Activated T-cell treated with anti-CD3 and anti-CD28 coated beads, Interleukin-2, amount 50 U/mL, for 24 hours (primary cell): ENCODE data around the gene ARIH2.
A peak's percentile ranks its signal among the peaks of the same experiment; 100 is the strongest.
"Not testable (repeated sequence)": the region's sequence is repeated elsewhere in the genome, so short reads cannot be mapped to it uniquely, and the experiment has no call there.

Experiments
- DNase-seq: peaks from one replicate; pipeline ENCODE4 v3.0.0-alpha.2; 2020
- H3K27ac Mint-ChIP-seq: 2 replicates; pipeline ENCODE4 v1.8.0; 2020; ENCODE audit warnings: mild to moderate bottlenecking, mixed read lengths
- H3K27me3 Mint-ChIP-seq: 2 replicates; pipeline ENCODE4 v1.8.0; 2020; ENCODE audit warnings: mixed read lengths
- H3K36me3 Mint-ChIP-seq: 2 replicates; pipeline ENCODE4 v1.8.0; 2020; ENCODE audit warnings: low read depth, mixed read lengths
- H3K4me1 Mint-ChIP-seq: 2 replicates; pipeline ENCODE4 v1.8.0; 2020; ENCODE audit warnings: low read depth, mixed read lengths
- H3K4me3 Mint-ChIP-seq: 2 replicates; pipeline ENCODE4 v1.8.0; 2020; ENCODE audit warnings: mild to moderate bottlenecking, moderate library complexity, mixed read lengths
- H3K9me3 Mint-ChIP-seq: 2 replicates; pipeline ENCODE4 v1.8.0; 2020; ENCODE audit warnings: mixed read lengths

The ARIH2 gene

GRCh38 chr3:48996640-48997039 is 78.0 kb downstream of the ARIH2 start:
- Mint-ChIP-seq H3K9me3 (no peaks in the 10 kb centered on the region), H3K4me3 (no peak overlapping the region), H3K27me3 (no peaks in the 10 kb centered on the region), H3K4me1 (peaks cover 21% of the 10 kb centered on the region), H3K36me3 (peaks cover 53% of the 10 kb centered on the region), H3K27ac (no peak overlapping the region)
- DNase-seq = no peak

GRCh38 chr3:48997102-48997635 is 78.5 kb downstream of the ARIH2 start:
- Mint-ChIP-seq H3K27me3 (no peaks in the 10 kb centered on the region), H3K4me1 (peaks cover 16% of the 10 kb centered on the region), H3K4me3 (no peak overlapping the region), H3K9me3 (no peaks in the 10 kb centered on the region), H3K36me3 (peaks cover 48% of the 10 kb centered on the region), H3K27ac (no peak overlapping the region)
- no peak for DNase-seq

- H3K4me3 Mint-ChIP-seq = no peak overlapping the region
- peak overlapping the region; percentile 37 for H3K27ac Mint-ChIP-seq
- no peak for DNase-seq
Measured at GRCh38 chr3:48997714-48998637, 79.3 kb downstream of the ARIH2 start.

GRCh38 chr3:48999085-48999858 is 80.6 kb downstream of the ARIH2 start:
- Mint-ChIP-seq H3K27ac (peak overlapping the region; percentile 53), H3K4me1 (peaks cover 7% of the 10 kb centered on the region), H3K9me3 (no peaks in the 10 kb centered on the region)

More at GRCh38 chr3:48997714-48998637, 79.3 kb downstream of the ARIH2 start:
- Mint-ChIP-seq H3K27me3 (no peaks in the 10 kb centered on the region), H3K9me3 (no peaks in the 10 kb centered on the region), H3K4me1 (peaks cover 16% of the 10 kb centered on the region), H3K36me3 (peaks cover 47% of the 10 kb centered on the region)

GRCh38 chr3:49001155-49001554 is 82.5 kb downstream of the ARIH2 start:
- Mint-ChIP-seq H3K9me3 (no peaks in the 10 kb centered on the region), H3K27ac (peak overlapping the region; percentile 66), H3K27me3 (no peaks in the 10 kb centered on the region), H3K4me1 (peaks cover under 1% of the 10 kb centered on the region), H3K36me3 (peaks cover 26% of the 10 kb centered on the region), H3K4me3 (no peak overlapping the region)
- no peak for DNase-seq

More at GRCh38 chr3:48999085-48999858, 80.6 kb downstream of the ARIH2 start:
- no peak for DNase-seq
- peaks cover 36% of the 10 kb centered on the region for H3K36me3 Mint-ChIP-seq
- H3K27me3 Mint-ChIP-seq = no peaks in the 10 kb centered on the region
- no peak overlapping the region for H3K4me3 Mint-ChIP-seq

GRCh38 chr3:49004352-49005302 is 86.0 kb downstream of the ARIH2 start:
- Mint-ChIP-seq H3K9me3 (no peaks in the 10 kb centered on the region), H3K36me3 (peaks cover 27% of the 10 kb centered on the region), H3K27ac (no peak overlapping the region), H3K4me3 (no peak overlapping the region), H3K27me3 (no peaks in the 10 kb centered on the region), H3K4me1 (peaks cover 29% of the 10 kb centered on the region)
- no peak for DNase-seq

GRCh38 chr3:49005303-49005680 is 86.7 kb downstream of the ARIH2 start:
- Mint-ChIP-seq H3K27ac (peak overlapping the region; percentile 44), H3K9me3 (no peaks in the 10 kb centered on the region), H3K36me3 (peaks cover 31% of the 10 kb centered on the region), H3K27me3 (no peaks in the 10 kb centered on the region), H3K4me1 (peaks cover 29% of the 10 kb centered on the region), H3K4me3 (no peak overlapping the region)
- DNase-seq = no peak

GRCh38 chr3:49005998-49006397 is 87.4 kb downstream of the ARIH2 start:
- Mint-ChIP-seq H3K36me3 (peaks cover 33% of the 10 kb centered on the region), H3K9me3 (no peaks in the 10 kb centered on the region), H3K27me3 (no peaks in the 10 kb centered on the region), H3K27ac (peak overlapping the region; percentile 23), H3K4me1 (peaks cover 29% of the 10 kb centered on the region), H3K4me3 (peak overlapping the region; percentile 97)
- no peak for DNase-seq

- DNase-seq = no peak
Measured at GRCh38 chr3:49006408-49007067, 87.9 kb downstream of the ARIH2 start.

GRCh38 chr3:49007068-49007770 is 88.6 kb downstream of the ARIH2 start, which contains the start of gene WDR6:
Gene WDR6 (plus strand): TSS chr3:49007391. CDS start chr3:49007432, 41 bp downstream.
- H3K4me1 Mint-ChIP-seq = peaks cover 33% of the 10 kb centered on the region
- no peaks in the 10 kb centered on the region for H3K9me3 Mint-ChIP-seq
- H3K4me3 Mint-ChIP-seq = peak within 1 kb of the TSS; percentile 97
- H3K27me3 Mint-ChIP-seq = no peaks in the 10 kb centered on the region
- DNase-seq = peak; percentile 96
- peaks cover 45% of the 10 kb centered on the region for H3K36me3 Mint-ChIP-seq
- peak within 1 kb of the TSS; percentile 100 for H3K27ac Mint-ChIP-seq

More at GRCh38 chr3:49006408-49007067, 87.9 kb downstream of the ARIH2 start:
- H3K27me3 Mint-ChIP-seq = no peaks in the 10 kb centered on the region
- H3K9me3 Mint-ChIP-seq = no peaks in the 10 kb centered on the region
- H3K36me3 Mint-ChIP-seq = peaks cover 38% of the 10 kb centered on the region
- peak overlapping the region; percentile 100 for H3K27ac Mint-ChIP-seq
- peaks cover 29% of the 10 kb centered on the region for H3K4me1 Mint-ChIP-seq
- peak overlapping the region; percentile 97 for H3K4me3 Mint-ChIP-seq

GRCh38 chr3:49007771-49008528 is 89.3 kb downstream of the ARIH2 start:
- peak overlapping the region; percentile 97 for H3K4me3 Mint-ChIP-seq
- peaks cover 52% of the 10 kb centered on the region for H3K36me3 Mint-ChIP-seq
- H3K27me3 Mint-ChIP-seq = no peaks in the 10 kb centered on the region
- peak; percentile 92 for DNase-seq
- peaks cover 33% of the 10 kb centered on the region for H3K4me1 Mint-ChIP-seq
- peak overlapping the region; percentile 100 for H3K27ac Mint-ChIP-seq
- no peaks in the 10 kb centered on the region for H3K9me3 Mint-ChIP-seq

- H3K27ac Mint-ChIP-seq = peak overlapping the region; percentile 100
- H3K36me3 Mint-ChIP-seq = peaks cover 59% of the 10 kb centered on the region
- not testable (repeated sequence) for DNase-seq, H3K27me3 Mint-ChIP-seq, H3K9me3 Mint-ChIP-seq
- H3K4me1 Mint-ChIP-seq = peaks cover 33% of the 10 kb centered on the region
- H3K4me3 Mint-ChIP-seq = peak overlapping the region; percentile 97
Measured at GRCh38 chr3:49008627-49009026, 90.0 kb downstream of the ARIH2 start.
